OCI-LY7 (cell line): Measurements from ENCODE around the gene TNIK. TPM values are rescaled to one million over a fixed set of nuclear protein-coding genes. Genes with fewer than 3 reads are reported as not detected.

ENCODE experiments used
- BruUV-seq: library from RNA; stranded (reverse); fragments of 400-500 nt; replicated peaks from 2 replicates; lab custom pipeline; 2021; lab: Mats Ljungman, UMichigan
- CTCF ChIA-PET: fragments of 300-600 bp; sonication (Branson Sonifier 250); formaldehyde crosslinking; loops from one replicate; lab custom pipeline; 2022; ENCODE audit warnings: antibody characterized with exemption; ENCODE audit not compliant: unreplicated experiment; lab: Charles Lee
- POLR2A ChIA-PET: fragments of 300-600 bp; sonication (Branson Sonifier 250); formaldehyde crosslinking; loops from one replicate; lab custom pipeline; 2022; ENCODE audit warnings: antibody characterized with exemption; lab: Charles Lee
- DNase-seq: peaks from one replicate; pipeline ENCODE4 v3.0.0-alpha.2; 2015; ENCODE audit warnings: low spot score
- H2AFZ ChIP-seq: fragments of 200-600 bp; sonication (generic), shearing (Covaris generic); 2 replicates; pipeline ENCODE4 v1.6.1; 2014; ENCODE audit warnings: mild to moderate bottlenecking, antibody characterized with exemption, low read length, moderate library complexity
- H3K27ac ChIP-seq: fragments of 200-600 bp; sonication (generic); 2 replicates; pipeline ENCODE4 v1.5.1; 2014; ENCODE audit warnings: mixed run types, low read depth, mild to moderate bottlenecking, moderate library complexity, low read length, inconsistent platforms; ENCODE audit not compliant: poor library complexity, severe bottlenecking
- H3K36me3 ChIP-seq: fragments of 200-600 bp; sonication (generic); 2 replicates; pipeline ENCODE4 v1.6.1; 2014; ENCODE audit warnings: mild to moderate bottlenecking, antibody characterized with exemption, low read length, moderate library complexity, mixed read lengths; ENCODE audit not compliant: insufficient read depth
- H3K4me1 ChIP-seq: fragments of 200-600 bp; sonication (generic); 2 replicates; pipeline ENCODE4 v1.5.1; 2014; ENCODE audit warnings: mild to moderate bottlenecking, low read length; ENCODE audit not compliant: insufficient read depth, poor library complexity, severe bottlenecking
- H3K4me2 ChIP-seq: fragments of 200-600 bp; sonication (generic); 2 replicates; pipeline ENCODE4 v1.6.1; 2014; ENCODE audit warnings: mild to moderate bottlenecking, low read length
- H3K4me3 ChIP-seq: fragments of 200-600 bp; sonication (generic); 2 replicates; pipeline ENCODE4 v1.5.1; 2014; ENCODE audit warnings: mild to moderate bottlenecking, low read depth, low read length; ENCODE audit not compliant: poor library complexity, severe bottlenecking
- H3K79me2 ChIP-seq: fragments of 200-600 bp; sonication (generic); 2 replicates; pipeline ENCODE4 v1.6.1; 2016; ENCODE audit warnings: low read depth, mild to moderate bottlenecking, low read length, moderate library complexity, mixed read lengths; ENCODE audit not compliant: insufficient read depth
- H3K9me2 ChIP-seq: fragments of 200-600 bp; sonication (generic); 2 replicates; pipeline ENCODE4 v1.6.1; 2016; ENCODE audit warnings: mild to moderate bottlenecking, low read length, mixed read lengths; ENCODE audit not compliant: insufficient read depth
- H3K9me3 ChIP-seq: fragments of 200-600 bp; sonication (generic); 2 replicates; pipeline ENCODE4 v1.6.1; 2014; ENCODE audit warnings: mild to moderate bottlenecking, mixed run types, low read length, mixed read lengths
- H4K20me1 ChIP-seq: fragments of 200-600 bp; sonication (generic); 2 replicates; pipeline ENCODE4 v1.6.1; 2014; ENCODE audit warnings: mild to moderate bottlenecking, antibody characterized with exemption, low read length, moderate library complexity, mixed read lengths; ENCODE audit not compliant: insufficient read depth
- CTCF ChIP-seq: fragments of 200-600 bp; sonication (generic); conservative IDR thresholded peaks from 2 replicates; pipeline ENCODE4 v1.5.1; 2014; ENCODE audit warnings: mild to moderate bottlenecking, antibody characterized with exemption, low read length, moderate library complexity, mixed read lengths
- EZH2phosphoT487 ChIP-seq: fragments of 200-600 bp; sonication (generic); IDR thresholded peaks from 2 replicates; pipeline ENCODE4 v1.6.1; 2018; ENCODE audit warnings: low read depth, borderline replicate concordance, mild to moderate bottlenecking, mixed run types, antibody characterized with exemption, low read length, moderate library complexity, mixed read lengths
- intact Hi-C: fragments of 100-400 bp; cut with micrococcal nuclease; formaldehyde crosslinking; loops from one replicate; pipeline ENCODE4 v1.10.0; 2022; ENCODE audit not compliant: unreplicated experiment
- total RNA-seq, 2 experiments: library from RNA; depleted of rRNA in 1 of 2; stranded (reverse); fragments of >200 nt in 1 of 2; shearing (Covaris generic) in 1 of 2; gene quantifications; 2 replicates each; pipeline ENCODE4 v1.2.3, GENCODE V29; 2014 to 2022

Gene TNIK
- total RNA-seq, 2 experiments from 2014 or later: not detected

- H3K36me3 ChIP-seq: no peaks in the 10 kb centered on the region
- no peak overlapping the region for H2AFZ ChIP-seq
- no peaks in the 10 kb centered on the region for H3K79me2 ChIP-seq
- ChIA-PET CTCF (no interaction called here), POLR2A (interaction anchor here (0.9 to 1.3 kb wide), 2 partner anchors 9 to 25 kb away, joined by 3 to 6 read pairs; no protein-coding TSS in a partner anchor)
- H4K20me1 ChIP-seq: no peaks in the 10 kb centered on the region
- BruUV-seq: no TSS peak
- TF ChIP-seq CTCF (no peak), EZH2phosphoT487 (no peak)
- no peaks in the 10 kb centered on the region for H3K9me3 ChIP-seq
- no peak overlapping the region for H3K4me3 ChIP-seq
- H3K4me1 ChIP-seq: no peaks in the 10 kb centered on the region
- H3K4me2 ChIP-seq: no peak overlapping the region
- DNase-seq: no peak
- intact Hi-C loops: no loop called here
- H3K27ac ChIP-seq: no peak overlapping the region
- H3K9me2 ChIP-seq: no peaks in the 10 kb centered on the region
Measured at GRCh38 chr3:171377859-171378258, 82.3 kb downstream of the TNIK start.

GRCh38 chr3:171376596-171376947 is 83.6 kb downstream of the TNIK start:
- DNase-seq: no peak
- Histone ChIP-seq H3K4me3 (no peak overlapping the region), H3K27ac (no peak overlapping the region), H3K4me1 (no peaks in the 10 kb centered on the region), H2AFZ (no peak overlapping the region), H4K20me1 (no peaks in the 10 kb centered on the region), H3K4me2 (no peak overlapping the region), H3K79me2 (no peaks in the 10 kb centered on the region), H3K9me2 (no peaks in the 10 kb centered on the region), H3K36me3 (no peaks in the 10 kb centered on the region), H3K9me3 (no peaks in the 10 kb centered on the region)
- ChIA-PET CTCF (no interaction called here), POLR2A (no interaction called here)
- intact Hi-C loops: no loop called here
- no TSS peak for BruUV-seq
- TF ChIP-seq EZH2phosphoT487 (no peak), CTCF (no peak)

DNA sequence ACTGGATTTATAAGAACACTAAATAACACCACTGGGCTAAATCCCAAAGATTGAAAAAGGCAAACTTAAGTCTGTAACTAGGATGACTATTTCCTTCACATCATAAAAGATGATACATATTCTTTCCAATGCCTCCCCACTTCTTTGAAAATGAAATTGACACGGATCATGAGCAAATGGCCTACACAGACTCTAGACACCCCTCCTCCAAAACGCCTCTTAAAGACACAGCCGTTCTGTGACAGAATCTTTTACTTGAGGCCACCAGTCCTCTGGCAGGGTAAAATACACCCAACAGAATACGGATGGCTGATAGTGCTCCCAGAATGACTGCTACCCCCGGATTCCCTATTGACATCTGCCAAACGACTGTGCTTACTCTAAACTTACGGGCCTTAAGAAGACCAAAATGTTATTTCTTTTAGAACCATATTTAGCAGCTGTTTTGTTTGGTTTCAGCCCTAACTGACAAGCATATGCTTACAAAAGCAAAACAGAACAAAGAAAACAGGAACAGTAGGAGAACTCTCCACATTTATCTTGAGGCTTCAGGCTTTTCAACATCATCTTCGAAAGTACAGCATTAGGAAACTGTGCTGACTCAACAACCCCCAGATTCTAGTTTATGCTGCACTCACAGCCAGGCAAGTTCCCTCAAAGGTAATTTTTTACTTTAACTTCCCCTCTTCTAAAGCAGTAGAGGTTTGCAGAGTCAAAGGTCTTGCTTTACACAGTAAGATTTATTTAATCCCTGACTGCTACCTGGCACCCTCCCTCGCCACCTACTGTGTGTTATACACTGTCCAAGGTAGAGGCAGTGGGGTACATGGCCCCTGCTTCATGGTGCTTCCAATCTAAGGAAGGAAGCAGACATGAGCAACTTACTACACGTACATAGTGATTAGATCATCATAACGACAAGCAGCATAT is 84.3 kb downstream of the TNIK start:
- no peaks in the 10 kb centered on the region for H3K4me1 ChIP-seq
- no peaks in the 10 kb centered on the region for H4K20me1 ChIP-seq
- no peaks in the 10 kb centered on the region for H3K9me2 ChIP-seq
- no peak overlapping the region for H2AFZ ChIP-seq
- DNase-seq: no peak
- no peak for TF ChIP-seq EZH2phosphoT487
- TF ChIP-seq CTCF: no peak
- H3K27ac ChIP-seq: no peak overlapping the region
- CTCF ChIA-PET: no interaction called here
- POLR2A ChIA-PET: no interaction called here
- intact Hi-C loops: no loop called here
- no peaks in the 10 kb centered on the region for H3K79me2 ChIP-seq
- no TSS peak for BruUV-seq
- no peak overlapping the region for H3K4me2 ChIP-seq
- no peaks in the 10 kb centered on the region for H3K36me3 ChIP-seq
- no peak overlapping the region for H3K4me3 ChIP-seq
- H3K9me3 ChIP-seq: no peaks in the 10 kb centered on the region
